Gastrocnemius medialis (tissue), 4 donors: ENCODE measurements around the gene FRMD5.

Experiments used
- CTCF ChIP-seq, 5 experiments: fragments of 450-650 bp in 3 of 5; fragments of 200-600 bp in 2 of 5; sonication (generic) in 2 of 5; IDR thresholded peaks in 4 of 5; conservative IDR thresholded peaks in 1 of 5; 1 replicate in 4 of 5; 2 replicates in 1 of 5; pipeline ENCODE4 v1.5.1; 2016 to 2019; ENCODE audit warnings: antibody characterized with exemption in 5 of 5, mild to moderate bottlenecking in 3 of 5, moderate library complexity in 3 of 5
- POLR2A ChIP-seq, 2 donors: fragments of 450-650 bp; IDR thresholded peaks; one replicate each; pipeline ENCODE4 v1.6.1; 2017; ENCODE audit warnings: antibody characterized with exemption in 2 of 2, mild to moderate bottlenecking in 2 of 2, moderate library complexity in 2 of 2

DNA sequence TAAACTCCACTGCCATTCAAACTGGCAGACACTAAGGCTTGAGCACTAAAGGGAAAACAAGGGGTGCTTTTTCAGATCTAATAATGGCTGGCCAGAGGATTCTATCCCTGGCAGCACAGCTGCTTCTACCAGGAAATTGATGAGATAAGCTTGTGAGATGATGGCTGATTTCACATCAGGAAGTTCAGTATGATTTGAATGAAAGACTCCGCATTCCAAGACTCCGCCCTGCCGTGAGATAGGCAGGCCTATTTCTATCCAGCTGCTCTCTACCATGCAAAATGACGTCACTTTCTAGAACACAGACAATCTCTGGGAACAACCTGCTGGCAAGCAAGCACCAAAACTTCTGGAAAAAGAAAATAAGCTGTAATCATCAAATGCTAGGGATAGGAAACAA is 196.5 kb downstream of the FRMD5 start:
- no peak for TF ChIP-seq CTCF (IDR thresholded peaks at IDR 0.05 in 4 of 5, conservative IDR thresholded peaks at IDR 0.05 in 1 of 5)
- TF ChIP-seq POLR2A (IDR thresholded peaks at IDR 0.05): no peak
